ENCODE measurements around the gene SPATA2. TPM values are rescaled to one million over a fixed set of nuclear protein-coding genes. Genes with fewer than 3 reads are reported as not detected.

The SPATA2 gene
- total RNA-seq, 1 experiment from 2014 or later, result 29.0 TPM

DNA sequence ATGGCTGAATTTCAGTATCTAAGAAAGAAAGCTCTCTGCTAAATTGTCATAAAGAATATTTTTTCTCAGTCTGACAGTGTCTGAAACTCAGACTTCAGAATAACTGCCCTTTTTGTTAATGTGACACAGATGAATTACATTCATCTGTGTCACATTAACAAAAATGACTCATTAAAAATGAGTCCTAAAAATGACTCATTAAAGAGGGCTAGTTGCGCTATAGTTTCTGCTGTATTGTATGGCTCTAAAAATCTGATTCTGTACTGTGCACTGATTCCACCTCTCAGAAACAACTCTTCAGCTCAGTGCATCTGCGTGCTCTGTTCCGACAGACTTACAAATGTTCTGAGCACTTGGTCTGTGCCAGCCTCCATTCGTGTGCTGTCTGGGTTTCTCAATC, 35.8 kb upstream of the SPATA2 start:
- no peaks in the 10 kb centered on the region for H3K9me3 Mint-ChIP-seq (ENCODE audit: unreplicated experiment)
- no peak overlapping the region for H3K27ac Mint-ChIP-seq (ENCODE audit: unreplicated experiment)
- CTCF ChIA-PET, result interaction anchor here (1.2 kb wide), 1 partner anchor 28 kb away, joined by 9 read pairs; no protein-coding TSS in a partner anchor
- Histone ChIP-seq H3K4me3 (ENCODE audit: low read depth, low read length) (no peak overlapping the region), H3K27me3 (replicated peaks; ENCODE audit: control insufficient read depth, insufficient read depth, low read length) (no peaks in the 10 kb centered on the region), H3K36me3 (ENCODE audit: control insufficient read depth, insufficient read depth, low read length) (peaks cover 29% of the 10 kb centered on the region), H3K9me3 (no peaks in the 10 kb centered on the region), H3K4me1 (peaks cover 5% of the 10 kb centered on the region)
- H3K4me3 Mint-ChIP-seq (ENCODE audit: unreplicated experiment), result no peak overlapping the region
- TF ChIP-seq, protein P1, sequence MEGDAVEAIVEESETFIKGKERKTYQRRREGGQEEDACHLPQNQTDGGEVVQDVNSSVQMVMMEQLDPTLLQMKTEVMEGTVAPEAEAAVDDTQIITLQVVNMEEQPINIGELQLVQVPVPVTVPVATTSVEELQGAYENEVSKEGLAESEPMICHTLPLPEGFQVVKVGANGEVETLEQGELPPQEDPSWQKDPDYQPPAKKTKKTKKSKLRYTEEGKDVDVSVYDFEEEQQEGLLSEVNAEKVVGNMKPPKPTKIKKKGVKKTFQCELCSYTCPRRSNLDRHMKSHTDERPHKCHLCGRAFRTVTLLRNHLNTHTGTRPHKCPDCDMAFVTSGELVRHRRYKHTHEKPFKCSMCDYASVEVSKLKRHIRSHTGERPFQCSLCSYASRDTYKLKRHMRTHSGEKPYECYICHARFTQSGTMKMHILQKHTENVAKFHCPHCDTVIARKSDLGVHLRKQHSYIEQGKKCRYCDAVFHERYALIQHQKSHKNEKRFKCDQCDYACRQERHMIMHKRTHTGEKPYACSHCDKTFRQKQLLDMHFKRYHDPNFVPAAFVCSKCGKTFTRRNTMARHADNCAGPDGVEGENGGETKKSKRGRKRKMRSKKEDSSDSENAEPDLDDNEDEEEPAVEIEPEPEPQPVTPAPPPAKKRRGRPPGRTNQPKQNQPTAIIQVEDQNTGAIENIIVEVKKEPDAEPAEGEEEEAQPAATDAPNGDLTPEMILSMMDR (IDR thresholded peaks at IDR 0.05; ENCODE audit: insufficient read depth in 1 of 2, low read depth in 1 of 2, low read length in 1 of 2, severe bottlenecking in 1 of 2, unreplicated experiment in 1 of 2), result no peak
- H3K27me3 Mint-ChIP-seq (ENCODE audit: insufficient read depth, unreplicated experiment), result no peaks in the 10 kb centered on the region
- BruUV-seq (replicated peaks), result no TSS peak
- H3K36me3 Mint-ChIP-seq (ENCODE audit: insufficient read depth, unreplicated experiment), result peaks cover 86% of the 10 kb centered on the region
- intact Hi-C loops (cut with micrococcal nuclease; ENCODE audit: unreplicated experiment), result no loop called here
- POLR2A ChIA-PET, result no interaction called here
- H3K4me1 Mint-ChIP-seq (ENCODE audit: low read depth, unreplicated experiment), result no peaks in the 10 kb centered on the region
- no peak for DNase-seq

DNA sequence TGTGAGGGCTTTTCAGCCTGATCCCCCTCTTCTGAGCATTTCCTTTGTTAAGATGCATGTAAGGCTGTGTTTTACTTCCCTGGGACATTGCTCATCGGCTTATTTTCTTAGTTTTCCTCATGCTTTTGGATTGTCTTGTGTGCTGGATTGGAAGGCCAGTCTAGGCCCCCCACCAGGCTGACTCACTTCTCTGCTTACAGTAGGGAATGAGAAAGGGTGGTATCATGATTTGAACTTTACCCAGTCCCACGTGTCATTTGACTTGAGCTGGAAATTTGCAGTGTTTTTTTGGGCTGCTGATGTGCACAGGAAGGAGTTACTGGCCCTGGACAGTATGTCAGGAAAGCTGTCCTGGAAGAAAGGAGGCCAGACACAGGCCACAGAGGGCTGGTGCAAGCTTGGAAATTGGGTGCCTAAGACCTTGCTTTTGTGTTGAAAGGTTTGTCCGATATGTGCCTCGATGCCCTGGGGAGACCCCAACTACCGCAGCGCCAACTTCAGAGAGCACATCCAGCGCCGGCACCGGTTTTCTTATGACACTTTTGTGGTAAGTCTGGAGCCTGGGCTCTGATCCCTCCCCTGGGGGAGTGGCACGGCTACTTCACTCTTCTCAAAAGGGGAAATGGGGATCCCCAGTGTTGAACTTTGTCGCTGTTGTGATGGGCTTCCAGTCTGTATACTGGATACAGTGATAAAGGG, 33.6 kb upstream of the SPATA2 start:
- ChIA-PET POLR2A (interaction anchor here (0.5 kb wide), 1 partner anchor 487 kb away, joined by 3 read pairs; no protein-coding TSS in a partner anchor), CTCF (no interaction called here)
- Mint-ChIP-seq H3K36me3 (ENCODE audit: insufficient read depth, unreplicated experiment) (peaks cover 91% of the 10 kb centered on the region), H3K4me1 (ENCODE audit: low read depth, unreplicated experiment) (peaks cover 14% of the 10 kb centered on the region), H3K27ac (ENCODE audit: unreplicated experiment) (peak overlapping the region; percentile 34), H3K9me3 (ENCODE audit: unreplicated experiment) (no peaks in the 10 kb centered on the region), H3K27me3 (ENCODE audit: insufficient read depth, unreplicated experiment) (no peaks in the 10 kb centered on the region), H3K4me3 (ENCODE audit: unreplicated experiment) (no peak overlapping the region)
- TF ChIP-seq, protein P1 (IDR thresholded peaks at IDR 0.05; ENCODE audit: insufficient read depth in 1 of 2, low read depth in 1 of 2, low read length in 1 of 2, severe bottlenecking in 1 of 2, unreplicated experiment in 1 of 2), result no peak
- Histone ChIP-seq H3K27me3 (replicated peaks; ENCODE audit: control insufficient read depth, insufficient read depth, low read length) (no peaks in the 10 kb centered on the region), H3K9me3 (no peaks in the 10 kb centered on the region), H3K36me3 (ENCODE audit: control insufficient read depth, insufficient read depth, low read length) (peaks cover 28% of the 10 kb centered on the region), H3K4me3 (ENCODE audit: low read depth, low read length) (no peak overlapping the region), H3K4me1 (peaks cover 19% of the 10 kb centered on the region)
- BruUV-seq (replicated peaks), result no TSS peak
- intact Hi-C loops (cut with micrococcal nuclease; ENCODE audit: unreplicated experiment), result no loop called here
- DNase-seq, result no peak

DNA sequence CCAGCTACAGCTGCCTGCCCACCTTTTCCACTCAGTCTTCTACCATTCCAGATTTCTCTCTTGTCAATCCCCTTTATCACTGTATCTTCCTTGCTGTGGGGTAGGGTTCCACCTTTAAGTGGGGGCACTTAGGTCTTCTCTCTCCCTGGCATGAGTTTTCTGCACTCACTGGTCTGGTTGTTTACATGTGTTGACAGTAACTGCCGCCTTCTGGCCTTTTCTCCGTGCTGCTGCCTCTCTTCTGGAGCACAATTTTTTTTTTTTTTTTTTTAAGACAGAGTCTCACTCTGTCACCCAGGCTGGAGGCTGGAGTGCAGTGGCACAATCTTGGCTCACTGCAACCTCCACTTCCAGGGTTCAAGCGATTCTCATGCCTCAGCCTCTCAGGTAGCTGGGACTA, 32.8 kb upstream of the SPATA2 start:
- Mint-ChIP-seq H3K4me1 (ENCODE audit: low read depth, unreplicated experiment) (peaks cover 15% of the 10 kb centered on the region), H3K27ac (ENCODE audit: unreplicated experiment) (peak overlapping the region; percentile 34), H3K27me3 (ENCODE audit: insufficient read depth, unreplicated experiment) (no peaks in the 10 kb centered on the region), H3K9me3 (ENCODE audit: unreplicated experiment) (no peaks in the 10 kb centered on the region), H3K36me3 (ENCODE audit: insufficient read depth, unreplicated experiment) (peaks cover 96% of the 10 kb centered on the region), H3K4me3 (ENCODE audit: unreplicated experiment) (no peak overlapping the region)
- Histone ChIP-seq H3K27me3 (replicated peaks; ENCODE audit: control insufficient read depth, insufficient read depth, low read length) (no peaks in the 10 kb centered on the region), H3K4me1 (peaks cover 20% of the 10 kb centered on the region), H3K36me3 (ENCODE audit: control insufficient read depth, insufficient read depth, low read length) (peaks cover 28% of the 10 kb centered on the region), H3K9me3 (no peaks in the 10 kb centered on the region), H3K4me3 (ENCODE audit: low read depth, low read length) (no peak overlapping the region)
- POLR2A ChIA-PET, result no interaction called here
- TF ChIP-seq, protein P1 (IDR thresholded peaks at IDR 0.05; ENCODE audit: insufficient read depth in 1 of 2, low read depth in 1 of 2, low read length in 1 of 2, severe bottlenecking in 1 of 2, unreplicated experiment in 1 of 2), result no peak
- intact Hi-C loops (cut with micrococcal nuclease; ENCODE audit: unreplicated experiment), result no loop called here
- no TSS peak for BruUV-seq (replicated peaks)
- CTCF ChIA-PET, result no interaction called here
- DNase-seq, result no peak

All from Caco-2 (cell line).